KG1 (cell line): ENCODE results near the gene EIF2AK2.

Experiments
- DNase-seq: peaks from one replicate; lab custom pipeline; 2025; lab: John Stamatoyannopoulos, UW

Gene EIF2AK2

GRCh38 chr2:37100054-37100453, 56.7 kb downstream of the EIF2AK2 start:
- DNase-seq: no peak

- DNase-seq: no peak
Measured at GRCh38 chr2:37098416-37099118, 58.2 kb downstream of the EIF2AK2 start.

- DNase-seq: no peak
Measured at GRCh38 chr2:37096568-37096967, 60.2 kb downstream of the EIF2AK2 start.

- DNase-seq: no peak
Measured at GRCh38 chr2:37091873-37092272, 64.9 kb downstream of the EIF2AK2 start.

GRCh38 chr2:37090019-37090477, 66.7 kb downstream of the EIF2AK2 start:
- DNase-seq: no peak

GRCh38 chr2:37085731-37086147, 71.0 kb downstream of the EIF2AK2 start:
- no peak for DNase-seq

- DNase-seq: no peak
Measured at GRCh38 chr2:37084797-37085196, 72.0 kb downstream of the EIF2AK2 start.

- peak; percentile 91 for DNase-seq
Measured at GRCh38 chr2:37083873-37084794, 72.6 kb downstream of the EIF2AK2 start, which contains the start of the genes GPATCH11 and HEATR5B. Gene GPATCH11 (plus strand): TSS chr2:37084518. CDS start chr2:37088382, 3,864 bp downstream. Gene HEATR5B (minus strand): TSS chr2:37084372. CDS start chr2:37083414, 958 bp downstream.

- no peak for DNase-seq
Measured at GRCh38 chr2:37080689-37081088, 76.1 kb downstream of the EIF2AK2 start.

GRCh38 chr2:37080266-37080665, 76.5 kb downstream of the EIF2AK2 start:
- peak; percentile 51 for DNase-seq

- DNase-seq: no peak
Measured at GRCh38 chr2:37070931-37071330, 85.8 kb downstream of the EIF2AK2 start.

- no peak for DNase-seq
Measured at GRCh38 chr2:37068686-37069085, 88.1 kb downstream of the EIF2AK2 start.

GRCh38 chr2:37061776-37062175, 95.0 kb downstream of the EIF2AK2 start:
- DNase-seq: no peak

- no peak for DNase-seq
Measured at GRCh38 chr2:37061013-37061711, 95.6 kb downstream of the EIF2AK2 start.

GRCh38 chr2:37060446-37060845, 96.3 kb downstream of the EIF2AK2 start:
- no peak for DNase-seq

- no peak for DNase-seq
Measured at GRCh38 chr2:37059841-37060240, 96.9 kb downstream of the EIF2AK2 start.

- DNase-seq: no peak
Measured at GRCh38 chr2:37052600-37053332, 104.0 kb downstream of the EIF2AK2 start.
